ENCODE results near the gene ATG2B. TPM values are rescaled to one million over a fixed set of nuclear protein-coding genes. Genes with fewer than 3 reads are reported as not detected.

ATG2B gene
- total and polyA plus RNA-seq, 10 of the 15 experiments (the other 5 are each of a cell fraction or from before 2014, with no cell fraction given) = 0.84 to 15.4 (median 9.9) TPM

DNA sequence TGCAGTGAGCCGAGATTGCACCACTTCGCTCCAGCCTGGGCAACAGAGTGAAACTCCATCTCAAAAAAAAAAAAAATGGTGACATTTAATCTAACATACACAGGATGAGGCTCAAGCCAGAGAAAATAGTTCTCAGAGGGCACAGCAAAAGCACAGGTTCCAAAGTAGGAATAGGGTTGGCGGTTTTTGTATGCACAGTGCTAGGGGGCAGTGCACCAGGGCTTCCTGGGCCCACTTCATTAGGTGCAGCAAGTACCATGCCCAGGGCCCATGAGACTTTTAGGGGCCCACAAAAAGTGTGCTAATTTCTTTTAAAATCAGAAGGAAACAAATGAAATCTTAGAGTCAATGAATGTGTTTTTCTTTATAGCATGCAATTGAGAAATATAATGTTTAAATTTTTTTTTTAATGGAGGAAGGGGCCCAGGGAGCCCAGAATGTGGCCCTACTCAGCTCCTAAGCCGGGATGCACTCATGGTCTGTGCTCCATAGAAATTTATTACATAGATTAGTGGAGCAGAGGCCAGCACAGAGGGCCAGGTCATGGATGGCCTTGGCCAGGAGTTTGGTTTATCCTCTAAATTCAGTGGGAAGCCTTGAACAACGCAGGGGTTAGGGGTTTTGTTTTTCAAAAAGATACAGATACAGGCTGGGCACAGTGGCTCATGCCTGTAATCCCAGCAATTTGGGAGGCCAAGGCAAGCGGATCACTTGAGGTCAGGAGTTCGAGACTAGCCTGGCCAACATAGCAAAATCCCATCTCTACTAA, 31.1 kb upstream of the ATG2B start (continued):
- TF ChIP-seq CEBPZ (IDR thresholded peaks at IDR 0.05; ENCODE audit: low read depth, low read length) (no peak), MEF2A (IDR thresholded peaks at IDR 0.05; ENCODE audit: insufficient read depth, low read depth, low read length) (no peak), NFIC (IDR thresholded peaks at IDR 0.05; ENCODE audit: low read depth, low read length) (no peak), MXI1 (IDR thresholded peaks at IDR 0.05; ENCODE audit: low read depth, low read length) (no peak), BMI1 (IDR thresholded peaks at IDR 0.05; ENCODE audit: borderline replicate concordance) (no peak), POLR2AphosphoS5 (IDR thresholded peaks at IDR 0.05; ENCODE audit: low read length) (no peak), JUNB (IDR thresholded peaks at IDR 0.05) (no peak), NFYB (IDR thresholded peaks at IDR 0.05; ENCODE audit: insufficient read depth, low read depth, low read length) (no peak), SP1 (IDR thresholded peaks at IDR 0.05; ENCODE audit: low read depth, low read length) (no peak), SIN3A (IDR thresholded peaks at IDR 0.05; ENCODE audit: low read depth, low read length) (no peak)
- TF ChIP-seq, protein P1, sequence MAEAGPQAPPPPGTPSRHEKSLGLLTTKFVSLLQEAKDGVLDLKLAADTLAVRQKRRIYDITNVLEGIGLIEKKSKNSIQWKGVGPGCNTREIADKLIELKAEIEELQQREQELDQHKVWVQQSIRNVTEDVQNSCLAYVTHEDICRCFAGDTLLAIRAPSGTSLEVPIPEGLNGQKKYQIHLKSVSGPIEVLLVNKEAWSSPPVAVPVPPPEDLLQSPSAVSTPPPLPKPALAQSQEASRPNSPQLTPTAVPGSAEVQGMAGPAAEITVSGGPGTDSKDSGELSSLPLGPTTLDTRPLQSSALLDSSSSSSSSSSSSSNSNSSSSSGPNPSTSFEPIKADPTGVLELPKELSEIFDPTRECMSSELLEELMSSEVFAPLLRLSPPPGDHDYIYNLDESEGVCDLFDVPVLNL (IDR thresholded peaks at IDR 0.05; ENCODE audit: low read depth, low read length) = no peak
